Muscle of arm (tissue), 12 donors: ENCODE measurements around the gene ATXN10. TPM values are rescaled to one million over a fixed set of nuclear protein-coding genes. Genes with fewer than 3 reads are reported as not detected.
"Not testable (repeated sequence)": the region's sequence is repeated elsewhere in the genome, so short reads cannot be mapped to it uniquely, and the experiment has no call there.

Experiments used
- DNase-seq: peaks from one replicate; pipeline ENCODE4 v3.0.0-alpha.2; 2013
- polyA plus RNA-seq, 12 donors: library from polyadenylated mRNA; unstranded; fragments of 120-200 nt; gene quantifications; one replicate each; pipeline ENCODE4 v1.2.1, GENCODE V29; 2013; ENCODE audit not compliant: insufficient read length in 12 of 12

Gene ATXN10
- polyA plus RNA-seq, 12 donors, result 48.5 to 244 (median 208) TPM; not detected in 1

DNA sequence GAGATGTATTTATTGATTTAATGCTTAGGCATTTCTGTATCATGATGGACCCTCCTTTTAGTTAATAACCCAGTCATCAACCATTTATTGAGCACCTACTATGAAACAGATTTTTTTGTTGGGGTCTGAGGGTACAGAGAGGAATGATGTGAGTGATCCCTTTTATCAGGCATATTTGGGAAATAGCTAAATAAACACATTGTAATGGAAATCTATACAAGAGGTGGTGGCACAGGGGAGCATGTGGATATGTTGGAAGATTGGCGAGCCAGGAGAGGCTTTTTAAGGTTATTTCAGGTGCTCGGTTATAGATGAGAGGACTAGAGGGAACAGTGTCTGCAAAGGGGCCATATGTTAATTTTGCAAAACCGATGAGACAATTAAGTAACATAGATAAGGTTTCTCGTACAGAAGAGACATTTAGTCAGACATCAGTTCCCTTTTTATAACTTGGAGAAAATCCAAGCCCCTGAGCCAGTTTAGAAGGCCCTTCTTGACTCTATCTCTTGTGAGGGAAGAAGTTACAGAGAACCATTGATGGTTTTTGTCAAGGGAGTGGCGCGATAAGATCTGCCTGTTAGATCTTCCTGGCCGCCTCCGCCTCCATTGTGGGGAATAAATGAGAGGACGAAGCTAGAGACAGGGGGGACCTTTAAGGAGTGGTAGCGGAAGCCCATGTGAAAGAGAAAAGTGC is 2.0 kb downstream of the ATXN10 start:
- no peak for DNase-seq

DNA sequence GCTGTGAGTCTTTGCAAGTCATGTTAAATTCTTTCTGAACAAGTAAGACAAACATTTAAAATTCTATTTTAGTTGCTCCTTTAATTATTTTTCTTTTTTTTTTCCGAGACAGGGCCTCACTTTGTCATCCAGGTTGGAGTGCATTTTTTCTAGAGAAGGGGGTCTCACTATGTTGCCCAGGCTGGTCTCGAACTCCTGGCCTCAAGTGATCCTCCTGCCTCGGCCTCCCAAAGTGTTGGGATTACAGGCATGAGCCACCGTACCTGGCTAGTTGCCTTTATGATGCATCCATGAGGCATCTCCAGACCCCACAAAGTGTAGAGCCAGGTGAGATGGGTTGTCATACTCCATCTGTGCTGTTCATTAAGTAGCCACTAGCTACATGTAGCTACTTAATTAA is 4.4 kb downstream of the ATXN10 start:
- DNase-seq, result no peak

DNA sequence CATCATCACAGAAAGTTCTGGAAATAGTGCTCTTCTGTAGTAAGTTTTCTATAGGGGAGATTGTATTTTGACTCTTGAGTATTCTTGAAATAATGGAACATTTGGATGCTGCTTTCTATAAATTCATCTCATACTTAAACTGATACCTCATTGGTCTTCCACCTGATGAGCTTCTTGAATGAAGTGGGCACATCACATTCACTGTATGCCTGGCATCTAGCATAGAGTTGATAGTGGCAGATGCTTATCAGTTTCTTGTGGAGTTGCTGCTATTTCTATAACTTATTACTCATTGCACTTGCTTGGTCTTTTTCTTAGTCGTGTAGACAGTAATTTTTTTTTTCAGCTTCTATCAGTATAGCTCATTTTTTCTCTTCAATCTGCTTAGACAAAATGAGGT is 5.4 kb downstream of the ATXN10 start:
- no peak for DNase-seq

DNA sequence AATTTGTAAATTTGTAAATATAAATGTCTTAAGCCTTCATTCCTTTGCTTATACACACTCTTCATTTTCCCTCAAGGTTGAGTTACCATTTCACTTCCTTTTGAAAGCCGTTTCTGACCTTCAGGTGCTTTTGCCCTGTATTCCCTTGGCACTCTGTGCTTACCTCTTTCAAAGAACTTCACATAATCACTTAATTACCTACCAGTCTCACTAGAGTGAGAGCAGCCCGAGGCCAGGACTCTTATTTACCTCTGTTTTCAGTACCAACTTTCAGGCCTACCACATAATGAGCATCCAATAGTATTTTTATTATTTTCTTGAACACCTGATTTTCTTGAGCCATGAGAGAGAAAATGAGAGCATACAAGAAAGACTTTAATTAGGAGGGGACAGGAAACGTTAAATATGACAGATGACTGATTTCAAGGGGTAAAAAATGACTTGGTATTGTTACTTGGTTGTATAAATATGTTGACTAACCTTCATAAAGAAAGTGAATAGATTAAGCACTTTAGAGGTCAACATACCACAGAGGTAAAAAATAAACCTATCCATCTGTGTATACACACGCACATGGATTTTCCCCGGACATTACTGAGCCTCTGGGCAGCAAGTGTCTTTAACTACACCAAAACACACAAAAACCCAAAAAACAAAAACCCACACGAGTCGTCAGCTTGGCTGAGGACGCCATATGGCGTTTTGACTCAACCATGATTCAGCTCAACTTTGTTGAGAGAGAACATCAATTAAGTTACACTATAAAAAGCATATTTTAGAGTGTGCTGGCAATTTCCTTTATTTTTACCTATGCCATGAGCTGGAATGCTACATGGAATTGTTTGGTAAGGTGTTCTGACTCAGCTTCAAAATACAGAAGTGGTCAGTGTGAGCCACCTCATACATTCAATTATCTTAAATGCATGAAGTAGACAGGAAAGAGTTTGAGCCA is 7.6 kb downstream of the ATXN10 start:
- no peak for DNase-seq

DNA sequence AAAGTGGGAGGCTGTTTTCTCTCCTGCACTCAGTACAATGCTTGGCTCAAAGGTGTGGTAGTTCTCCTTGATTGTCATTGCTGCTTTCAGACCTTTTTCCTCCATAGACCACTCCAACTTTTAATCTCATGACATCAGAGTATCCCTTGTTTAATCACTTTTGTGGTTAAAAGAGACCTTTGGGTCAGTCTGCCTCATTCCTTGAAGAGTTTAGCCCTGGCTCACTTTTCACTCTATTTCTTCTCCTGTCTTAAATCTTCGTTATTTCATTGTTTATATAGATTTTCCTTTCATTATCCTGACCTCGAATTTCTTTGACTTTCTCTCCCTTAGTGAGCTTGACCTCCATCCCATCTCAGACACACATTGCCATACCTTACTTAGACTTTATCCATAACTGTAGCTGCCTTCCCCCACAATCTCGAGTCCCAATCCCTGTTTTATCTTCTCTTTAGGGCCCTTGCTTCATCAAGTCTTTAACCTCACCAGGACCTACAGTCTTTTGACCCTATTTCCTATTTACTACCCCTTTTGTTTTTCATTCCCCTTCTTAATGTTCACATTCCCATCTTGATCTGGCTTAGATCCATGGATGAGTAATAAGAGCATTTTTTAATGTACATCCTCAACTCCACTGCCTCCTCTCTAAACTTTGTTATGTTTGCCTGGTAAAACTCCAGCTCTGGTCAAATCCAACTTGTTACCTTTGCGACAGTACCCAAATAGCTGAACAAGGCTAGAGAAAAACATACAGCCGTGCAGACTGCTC is 9.5 kb downstream of the ATXN10 start:
- DNase-seq, result no peak

DNA sequence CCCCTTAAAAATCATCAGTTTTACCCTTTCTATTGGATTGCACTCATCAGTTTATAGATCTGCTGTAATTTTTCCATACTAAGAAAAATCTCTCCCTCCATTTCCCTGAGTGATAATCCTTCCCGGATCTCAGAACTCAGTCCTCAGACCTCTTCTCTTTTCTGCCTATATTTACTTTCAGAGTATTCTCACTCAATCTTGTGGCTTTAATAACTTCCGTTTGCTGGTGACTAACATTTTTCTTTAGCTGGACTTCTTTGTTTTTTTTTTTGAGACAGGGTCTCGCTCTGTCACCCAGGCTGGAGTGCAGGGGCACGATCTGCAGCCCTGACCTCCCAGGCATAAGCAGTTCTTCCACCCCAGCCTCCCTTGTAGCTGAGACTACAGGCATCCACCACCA is 10.4 kb downstream of the ATXN10 start:
- DNase-seq, result no peak

DNA sequence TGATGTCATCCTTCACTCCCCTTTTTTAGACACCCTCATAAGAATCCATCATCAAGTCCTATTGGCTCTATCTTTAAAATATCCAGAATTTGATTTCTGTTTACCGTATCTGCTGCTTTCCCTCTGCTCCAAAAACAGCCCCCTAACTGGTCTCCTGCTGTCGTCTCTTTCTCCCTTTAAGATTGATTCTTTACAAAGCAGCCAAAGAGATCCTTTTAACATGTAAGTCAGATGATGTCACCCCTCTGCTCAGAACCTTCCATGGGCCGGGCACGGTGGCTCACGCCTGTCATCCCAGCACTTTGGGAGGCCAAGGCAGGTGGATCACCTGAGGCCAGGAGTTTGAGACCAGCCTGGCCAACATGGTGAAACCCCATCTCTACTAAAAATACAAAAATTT is 11.1 kb downstream of the ATXN10 start:
- DNase-seq, result not testable (repeated sequence)

DNA sequence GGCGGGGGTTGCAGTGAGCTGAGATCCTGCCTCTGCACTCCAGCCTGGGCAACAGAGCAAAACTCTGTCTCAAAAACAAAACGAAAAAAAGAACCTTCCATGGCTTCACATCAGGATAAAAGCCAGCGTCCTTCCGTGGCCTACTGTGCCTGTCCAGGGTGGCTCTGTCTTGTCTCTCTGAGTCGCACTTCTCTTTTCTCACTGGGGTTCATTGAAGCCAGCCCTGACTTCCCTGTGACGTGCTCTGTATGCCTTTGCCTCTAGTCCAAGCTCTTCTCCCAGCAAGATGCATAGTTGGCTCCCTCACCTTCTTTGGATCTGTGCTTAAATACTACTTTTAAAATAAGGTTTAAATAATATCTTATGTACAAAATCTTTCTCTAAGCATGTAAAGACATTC is 11.6 kb downstream of the ATXN10 start:
- no peak for DNase-seq

DNA sequence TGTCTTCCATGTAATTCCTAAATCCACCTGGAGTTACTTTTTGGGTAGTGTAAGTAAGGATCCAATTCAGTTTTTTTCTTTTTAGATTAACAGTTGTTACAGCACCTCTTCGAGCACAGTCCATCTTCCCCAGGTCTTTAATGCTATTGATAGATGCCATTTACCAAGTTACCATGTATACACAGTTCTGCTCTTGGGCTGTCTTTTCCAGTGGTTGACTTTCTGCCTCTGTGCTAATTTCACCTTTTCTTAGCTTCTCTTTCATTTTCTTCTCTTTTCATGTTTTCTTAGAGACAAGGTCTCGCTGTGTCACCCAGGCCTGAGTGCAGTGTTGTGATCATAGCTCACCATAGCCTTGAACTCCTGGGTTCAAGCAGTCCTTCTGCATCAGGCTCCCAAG is 12.0 kb downstream of the ATXN10 start:
- no peak for DNase-seq

DNA sequence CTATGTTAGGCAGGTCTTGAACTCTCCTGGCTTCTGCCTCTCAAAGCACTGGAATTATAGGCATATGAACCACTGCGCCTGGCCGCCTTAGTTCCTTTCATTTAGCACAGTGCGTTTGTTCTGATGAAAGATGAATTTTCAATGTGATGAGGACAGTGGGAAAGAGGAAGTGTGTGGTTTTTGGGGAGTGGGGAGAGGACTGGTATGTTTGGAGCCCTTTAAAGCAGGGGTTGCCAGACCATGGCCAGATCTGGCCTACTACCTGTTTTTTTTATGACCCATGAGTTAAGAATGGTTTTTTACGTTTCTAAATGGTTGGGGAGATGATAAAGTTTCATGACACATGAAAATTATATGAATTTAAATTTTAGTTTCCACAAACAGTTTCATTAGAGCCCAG is 12.5 kb downstream of the ATXN10 start:
- no peak for DNase-seq

DNA sequence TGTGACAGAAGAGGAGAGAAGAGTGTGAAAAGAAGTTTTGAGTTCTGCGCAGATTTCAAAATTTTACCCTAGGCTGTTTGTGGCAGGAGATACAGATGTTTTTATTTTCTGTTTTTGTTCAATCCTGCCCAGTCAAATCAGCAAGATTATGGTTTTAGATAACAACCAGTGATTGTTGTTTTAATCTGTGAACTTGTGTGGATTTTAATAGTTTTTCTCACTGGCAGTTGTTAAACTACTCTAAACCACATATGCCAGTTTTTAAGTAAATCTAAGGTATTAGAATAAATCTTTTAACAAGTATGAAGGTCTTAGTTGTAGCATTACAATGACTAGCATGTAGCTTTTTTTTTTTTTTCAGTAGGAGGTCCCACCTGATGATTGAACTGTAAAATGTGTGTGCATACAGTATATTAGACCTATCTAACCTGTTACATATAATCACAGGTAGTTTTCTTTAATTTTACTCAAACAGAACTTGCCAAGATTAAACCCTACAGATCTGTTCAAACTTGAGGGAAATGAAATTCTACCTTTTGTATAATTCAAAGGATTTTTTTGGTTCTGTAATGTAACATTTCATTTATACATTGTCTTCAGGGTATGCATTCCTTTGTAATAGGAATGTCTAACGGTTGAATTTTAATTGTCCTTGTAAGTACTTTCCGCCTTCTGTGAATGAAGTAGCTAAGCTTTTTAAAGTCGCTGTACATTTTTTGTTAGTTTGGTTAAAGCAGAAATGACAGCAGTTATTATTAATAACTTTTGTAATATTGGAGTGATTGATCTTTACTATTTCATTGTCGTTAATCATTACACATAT is 13.3 kb downstream of the ATXN10 start:
- DNase-seq, result no peak

DNA sequence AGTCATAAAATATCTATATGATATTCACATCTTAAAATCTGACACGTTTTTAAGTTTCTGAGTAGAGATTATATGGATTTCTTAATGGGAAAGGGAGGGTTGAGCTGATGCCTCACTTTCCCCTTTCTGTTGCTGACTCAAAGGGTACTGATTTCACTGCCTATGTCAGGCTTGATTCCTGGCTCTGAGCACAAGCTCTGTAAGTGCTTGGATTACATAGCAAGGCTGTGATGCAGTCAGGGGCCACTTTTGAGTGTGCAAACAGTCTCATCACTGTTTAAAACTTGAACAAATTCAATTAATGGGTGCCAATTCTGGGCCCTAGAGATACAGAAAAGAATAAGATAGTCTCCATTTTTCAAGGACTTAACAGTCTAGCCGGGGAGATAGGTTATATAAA is 14.4 kb downstream of the ATXN10 start:
- DNase-seq, result no peak

DNA sequence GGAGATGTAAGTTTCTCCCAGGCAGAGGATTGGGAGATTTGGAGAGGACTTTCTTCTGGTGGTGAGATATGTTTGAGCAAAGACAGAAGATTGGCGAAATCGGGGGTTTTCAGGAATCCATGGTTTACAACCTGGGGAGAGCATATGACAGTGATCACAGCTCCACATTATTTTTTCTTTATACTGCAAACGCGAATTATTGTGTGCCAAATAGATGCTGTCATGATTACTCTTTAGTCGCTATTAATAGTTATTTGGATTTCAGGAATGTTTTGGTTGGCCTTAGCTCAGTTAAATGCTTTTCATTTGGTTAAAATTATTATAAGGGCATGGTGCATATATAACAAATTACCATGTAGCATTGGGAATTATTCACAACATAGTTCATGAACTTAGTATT is 15.2 kb downstream of the ATXN10 start:
- peak; percentile 15 for DNase-seq

DNA sequence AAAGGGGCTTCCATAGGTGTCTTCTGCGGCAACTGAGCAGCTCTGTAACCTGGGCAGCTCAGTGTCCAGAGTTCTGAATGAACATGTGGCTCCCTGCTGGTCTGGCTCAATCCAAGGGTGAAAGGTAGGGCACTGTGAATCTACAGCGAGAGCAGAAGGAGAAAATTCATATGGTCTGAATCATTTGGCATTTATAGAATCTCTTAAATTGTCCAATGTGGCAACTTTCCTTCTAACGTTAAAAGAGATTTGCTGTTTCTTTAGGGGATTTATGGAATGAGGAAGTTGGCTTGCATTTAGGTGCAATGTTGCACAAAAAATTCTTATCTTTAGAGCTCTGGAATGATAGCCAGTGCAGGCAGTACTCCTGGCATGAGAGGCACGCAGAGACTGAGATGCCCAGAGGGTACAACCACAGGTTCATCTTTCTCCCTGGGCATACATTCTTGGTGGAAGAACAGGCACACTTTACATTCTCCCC is 17.0 kb downstream of the ATXN10 start:
- DNase-seq, result no peak

DNA sequence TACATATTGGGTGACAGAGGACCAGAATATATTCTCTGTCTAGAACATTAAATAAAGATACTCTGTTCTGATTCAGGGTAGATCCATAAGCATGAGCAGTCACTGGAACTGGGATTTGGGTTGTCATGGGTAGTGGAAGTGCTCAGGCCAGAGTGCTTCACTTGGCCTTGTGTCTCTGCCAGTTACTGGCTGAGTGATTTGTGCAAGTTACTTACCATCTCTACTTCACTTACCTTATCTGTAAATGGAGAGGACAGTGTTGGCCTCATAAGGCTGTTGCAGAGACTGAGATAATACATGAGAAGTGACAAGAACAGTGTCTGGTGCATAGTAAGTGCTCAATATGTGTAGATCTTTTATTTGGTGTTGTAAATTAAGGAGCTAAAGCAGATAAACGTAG is 17.6 kb downstream of the ATXN10 start:
- DNase-seq, result no peak

DNA sequence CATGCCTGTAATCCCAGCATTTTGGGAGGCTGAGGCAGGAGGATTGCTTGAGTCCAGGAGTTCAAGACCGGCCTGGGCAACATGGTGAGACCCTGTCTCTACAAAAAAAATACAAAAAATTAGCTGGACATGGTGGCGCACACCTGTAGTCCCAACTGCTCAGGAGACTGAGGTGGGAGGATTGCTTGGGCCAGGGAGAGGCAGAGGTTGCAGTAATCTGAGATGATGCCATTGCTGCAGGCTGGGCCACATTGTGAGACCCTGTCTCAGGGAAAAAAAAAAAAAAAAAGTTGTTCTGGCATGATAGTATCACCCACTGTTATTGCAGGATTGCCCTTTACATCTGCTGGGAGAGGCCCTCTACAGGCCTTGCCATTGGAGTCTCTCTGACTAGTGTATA is 18.4 kb downstream of the ATXN10 start:
- no peak for DNase-seq

DNA sequence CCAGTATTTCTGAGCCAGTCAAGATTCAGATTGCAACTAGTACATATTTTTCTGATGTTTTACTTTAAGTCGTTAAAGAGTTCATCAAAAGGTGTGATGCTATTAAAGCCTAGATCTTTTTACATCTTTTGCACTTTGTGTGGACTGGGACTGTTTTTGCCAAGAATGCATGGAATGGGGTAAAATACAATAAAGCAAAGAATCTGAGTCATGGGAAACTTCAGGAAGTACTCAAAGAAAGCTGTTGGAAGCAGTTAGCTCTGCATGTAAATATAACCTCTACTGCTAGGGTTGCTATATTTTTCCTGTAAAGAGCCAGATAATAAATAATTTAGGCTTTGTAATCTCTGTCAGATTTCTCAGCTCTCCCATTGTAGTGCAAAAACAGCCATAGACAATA is 20.9 kb downstream of the ATXN10 start:
- DNase-seq, result no peak

DNA sequence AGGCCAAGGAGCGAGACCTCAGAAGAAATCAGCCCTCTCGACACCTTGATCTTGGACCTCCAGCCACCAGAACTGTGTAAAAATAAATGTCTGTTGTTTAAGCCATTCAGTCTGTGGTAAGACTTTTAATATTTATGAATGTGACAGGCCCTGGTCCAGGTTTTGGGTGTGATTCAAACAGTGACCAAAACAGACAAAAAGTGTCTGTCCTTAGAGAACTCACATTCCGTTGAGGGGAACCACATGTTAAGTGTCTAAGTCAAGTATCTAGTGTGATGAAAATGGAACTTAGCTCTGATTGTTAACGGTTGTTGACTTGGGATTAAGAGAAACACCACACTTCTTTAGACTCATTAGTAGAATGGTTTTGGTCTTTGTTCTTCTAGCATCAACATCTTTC is 22.2 kb downstream of the ATXN10 start:
- DNase-seq, result no peak

DNA sequence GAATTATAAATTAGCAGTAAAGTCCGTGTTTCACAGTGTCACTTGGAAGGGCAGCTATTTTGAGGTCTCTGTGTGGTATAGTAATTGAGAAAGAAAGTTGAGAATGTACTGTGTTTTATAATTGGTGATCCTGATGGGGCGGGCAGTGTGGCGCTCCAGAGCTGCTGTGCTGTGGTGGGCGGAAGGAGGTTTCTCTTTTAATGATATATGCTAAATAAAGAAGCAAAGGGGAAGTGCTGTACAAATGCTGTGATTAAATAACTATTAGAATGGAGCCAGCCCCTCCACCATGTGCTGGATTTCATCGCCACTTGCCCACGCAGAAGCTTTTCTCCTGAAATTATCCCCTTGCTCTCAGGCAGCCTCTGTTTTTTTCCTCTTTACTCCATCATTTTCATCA is 24.6 kb downstream of the ATXN10 start:
- no peak for DNase-seq

DNA sequence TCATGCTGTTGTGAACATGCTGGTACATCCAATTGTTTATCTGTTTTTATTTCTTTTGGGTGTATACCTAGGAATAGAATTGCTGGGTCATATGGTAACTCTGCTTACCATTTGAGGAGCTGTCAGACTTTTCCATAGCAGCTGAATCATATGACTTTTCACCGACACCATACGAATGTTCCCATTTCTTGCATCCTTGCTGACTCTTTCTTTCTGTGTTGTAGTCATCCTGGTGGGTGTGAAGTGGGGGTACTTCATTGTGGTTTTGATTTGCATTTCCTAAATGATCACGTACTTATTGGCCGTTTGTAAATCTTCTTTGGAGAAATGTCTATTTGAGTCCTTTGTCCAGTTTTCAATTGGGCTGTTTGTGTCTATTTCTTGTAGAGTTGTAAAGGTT is 26.5 kb downstream of the ATXN10 start:
- DNase-seq, result no peak

DNA sequence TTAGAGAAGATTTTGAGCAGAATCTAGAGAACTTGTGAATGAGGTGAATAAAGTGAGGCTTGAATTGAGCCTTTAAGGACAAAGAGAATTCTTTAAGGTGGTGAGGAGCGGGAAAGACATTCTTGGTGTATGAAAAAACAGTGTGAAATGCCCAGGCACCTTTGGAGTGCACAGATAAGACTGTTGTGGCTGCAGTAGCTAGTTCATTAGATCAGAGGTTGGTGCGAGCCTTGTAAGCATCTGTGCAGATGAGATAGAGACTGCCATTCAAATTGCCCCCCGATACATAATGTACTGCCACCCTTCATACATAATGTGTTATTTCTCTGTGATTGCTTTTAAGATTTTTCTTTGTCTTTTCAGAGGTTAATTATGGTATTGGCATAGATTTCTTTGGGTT is 31.3 kb downstream of the ATXN10 start:
- DNase-seq, result no peak

DNA sequence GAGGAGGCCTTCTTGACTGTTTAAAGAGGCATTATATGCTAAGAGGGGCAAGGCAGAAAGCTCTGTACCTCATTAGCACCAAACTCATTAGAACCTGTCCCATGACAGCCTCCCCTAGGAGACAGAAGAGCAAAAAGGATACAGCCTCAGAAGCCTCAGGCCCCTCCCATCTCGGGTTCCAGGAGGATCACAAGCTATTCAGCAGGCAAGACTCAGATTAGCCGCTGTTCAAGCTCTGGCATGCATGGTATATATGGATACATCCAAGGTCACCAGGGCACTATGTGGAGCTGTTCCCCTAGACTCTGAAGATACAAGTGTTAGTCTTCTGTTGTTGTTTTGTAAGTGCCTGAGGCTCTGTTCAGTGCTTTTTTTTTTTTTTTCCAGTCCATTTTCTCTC is 32.1 kb downstream of the ATXN10 start:
- DNase-seq, result no peak
